AG09319 (cell line): Measurements from ENCODE around the gene EGR4.

Source experiments
- DNase-seq: peaks from one replicate; pipeline ENCODE4 v3.0.0-alpha.2; 2010; ENCODE audit warnings: low read depth; ENCODE audit errors: extremely low read depth
- TF ChIP-seq, protein P1 (sequence below): IDR thresholded peaks from 2 replicates; pipeline ENCODE4 v1.5.1; 2011; ENCODE audit warnings: low read depth, mild to moderate bottlenecking, inconsistent platforms, low read length, moderate library complexity

The EGR4 gene

DNA sequence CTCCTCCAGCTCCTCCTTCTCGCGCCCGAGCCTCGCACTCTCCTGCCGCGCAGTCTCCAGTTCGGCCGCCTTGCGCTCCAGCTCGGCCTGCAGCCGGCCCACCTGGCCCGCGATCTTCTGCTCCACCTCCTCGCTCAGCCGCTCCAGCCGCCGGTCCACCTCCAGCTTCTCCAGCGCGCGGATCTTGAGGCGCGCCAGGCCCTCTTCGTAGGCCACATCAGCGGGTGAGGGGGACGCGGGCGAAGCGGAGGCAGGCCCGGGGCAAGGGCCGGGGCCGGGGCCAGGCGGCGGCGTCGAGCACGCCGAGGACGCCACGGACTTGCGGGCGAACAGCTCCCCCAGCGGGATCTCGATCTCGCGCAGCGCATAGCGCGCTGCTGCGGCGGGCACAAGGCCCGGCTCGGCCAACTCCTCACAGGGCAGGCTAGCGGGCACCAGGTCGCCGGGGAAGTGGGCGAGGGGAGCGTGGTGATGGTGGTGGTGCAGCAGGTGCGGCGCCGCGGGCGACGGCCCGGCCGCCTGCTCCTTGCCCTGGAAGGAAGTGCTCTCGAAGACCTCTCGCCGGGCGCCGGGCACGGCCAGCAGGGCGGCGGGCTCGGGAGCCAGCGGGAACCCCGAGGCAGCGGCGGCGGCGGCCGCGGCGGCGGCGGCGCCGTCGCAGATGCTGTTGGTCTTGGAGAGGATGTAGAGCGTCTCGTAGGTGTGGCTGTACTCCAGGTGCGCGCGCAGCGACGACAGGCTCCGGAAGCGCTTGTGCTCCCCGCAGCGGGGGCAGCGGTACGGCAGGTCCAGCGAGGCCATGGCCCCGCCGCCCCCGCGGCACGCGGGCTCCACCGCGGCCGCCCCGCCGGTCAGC lies 24.3 kb downstream of the EGR4 start:
- no peak for DNase-seq
- TF ChIP-seq, protein P1, sequence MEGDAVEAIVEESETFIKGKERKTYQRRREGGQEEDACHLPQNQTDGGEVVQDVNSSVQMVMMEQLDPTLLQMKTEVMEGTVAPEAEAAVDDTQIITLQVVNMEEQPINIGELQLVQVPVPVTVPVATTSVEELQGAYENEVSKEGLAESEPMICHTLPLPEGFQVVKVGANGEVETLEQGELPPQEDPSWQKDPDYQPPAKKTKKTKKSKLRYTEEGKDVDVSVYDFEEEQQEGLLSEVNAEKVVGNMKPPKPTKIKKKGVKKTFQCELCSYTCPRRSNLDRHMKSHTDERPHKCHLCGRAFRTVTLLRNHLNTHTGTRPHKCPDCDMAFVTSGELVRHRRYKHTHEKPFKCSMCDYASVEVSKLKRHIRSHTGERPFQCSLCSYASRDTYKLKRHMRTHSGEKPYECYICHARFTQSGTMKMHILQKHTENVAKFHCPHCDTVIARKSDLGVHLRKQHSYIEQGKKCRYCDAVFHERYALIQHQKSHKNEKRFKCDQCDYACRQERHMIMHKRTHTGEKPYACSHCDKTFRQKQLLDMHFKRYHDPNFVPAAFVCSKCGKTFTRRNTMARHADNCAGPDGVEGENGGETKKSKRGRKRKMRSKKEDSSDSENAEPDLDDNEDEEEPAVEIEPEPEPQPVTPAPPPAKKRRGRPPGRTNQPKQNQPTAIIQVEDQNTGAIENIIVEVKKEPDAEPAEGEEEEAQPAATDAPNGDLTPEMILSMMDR: no peak

DNA sequence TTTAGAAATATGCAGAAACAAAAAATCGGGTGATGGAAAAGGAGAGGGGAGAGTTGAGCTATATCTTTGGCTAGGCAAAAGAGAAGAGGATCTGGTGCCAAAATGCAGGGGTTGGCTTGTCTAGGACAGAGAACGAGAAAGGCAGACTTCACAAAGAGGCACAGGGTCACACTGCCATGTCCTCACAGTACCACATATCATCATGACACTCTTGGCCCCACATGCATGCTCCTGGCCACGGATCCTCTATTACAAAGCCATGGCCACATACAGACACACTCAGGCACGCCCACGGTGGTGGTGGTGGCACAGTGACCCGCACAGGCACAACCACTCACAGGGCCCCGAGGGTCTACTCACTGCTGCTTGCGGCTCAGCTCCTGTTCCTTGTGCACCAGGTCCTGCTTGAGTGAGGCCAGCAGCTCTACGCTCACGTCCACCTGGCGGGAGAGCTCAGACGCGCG lies 24.9 kb downstream of the EGR4 start:
- DNase-seq: no peak
- TF ChIP-seq, protein P1: no peak

DNA sequence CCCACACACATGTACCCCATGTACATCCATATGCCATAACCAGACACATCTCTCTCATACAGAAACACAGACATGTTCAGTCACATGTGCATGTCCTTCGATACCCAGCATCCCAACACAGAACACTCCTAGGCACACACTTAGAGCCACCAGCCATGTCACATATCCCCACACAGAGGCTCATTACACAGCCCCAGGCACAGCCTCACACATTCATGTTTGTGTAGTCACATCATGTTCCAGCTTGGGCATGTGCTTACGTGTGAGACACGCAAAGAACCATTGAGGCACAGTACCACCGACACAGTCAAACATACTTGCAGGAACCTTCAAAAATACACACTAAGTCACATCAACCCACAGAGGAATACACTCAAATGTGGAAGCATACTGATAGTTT lies 26.3 kb downstream of the EGR4 start:
- TF ChIP-seq, protein P1: no peak
- no peak for DNase-seq

DNA sequence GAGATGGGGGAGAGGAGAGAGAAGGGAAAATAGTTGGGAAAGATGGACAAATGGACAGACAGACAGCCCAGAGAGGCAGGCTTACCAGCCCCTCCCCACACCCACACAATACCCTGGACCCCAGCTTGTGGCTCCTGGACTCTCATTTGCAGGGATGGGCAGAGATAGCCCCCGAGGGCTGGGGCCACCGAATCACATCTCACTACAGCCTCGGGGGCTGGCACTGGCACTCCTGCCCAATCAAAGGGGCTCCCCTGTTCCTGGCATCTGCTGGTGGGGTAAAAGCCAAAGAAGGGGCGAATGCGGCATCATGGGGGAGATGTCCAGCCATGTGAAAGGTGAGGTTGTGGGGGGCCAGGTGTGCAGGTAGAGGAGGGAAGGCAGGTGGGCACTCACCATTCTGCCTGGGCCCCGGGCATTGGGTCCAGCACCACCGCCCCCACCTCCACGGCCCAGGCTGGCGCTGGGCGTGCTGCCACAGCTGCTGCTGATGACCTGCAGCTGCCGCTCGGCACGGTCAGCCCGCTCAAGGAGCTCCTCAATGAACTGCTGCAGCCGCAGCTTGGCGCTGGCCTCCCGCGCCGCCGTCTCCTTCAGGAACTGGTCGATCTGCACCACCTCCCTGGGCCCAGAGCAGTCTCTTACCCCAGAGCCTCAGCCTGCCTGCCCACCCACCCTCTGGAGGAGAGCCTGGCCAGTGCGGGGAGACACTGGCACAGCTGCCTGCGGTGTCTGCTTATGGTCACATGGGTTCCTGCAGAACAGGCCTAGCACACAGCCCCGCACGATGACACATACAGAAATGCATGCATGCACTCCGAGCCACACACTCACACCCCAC lies 27.1 kb downstream of the EGR4 start:
- TF ChIP-seq, protein P1: no peak
- DNase-seq: no peak

DNA sequence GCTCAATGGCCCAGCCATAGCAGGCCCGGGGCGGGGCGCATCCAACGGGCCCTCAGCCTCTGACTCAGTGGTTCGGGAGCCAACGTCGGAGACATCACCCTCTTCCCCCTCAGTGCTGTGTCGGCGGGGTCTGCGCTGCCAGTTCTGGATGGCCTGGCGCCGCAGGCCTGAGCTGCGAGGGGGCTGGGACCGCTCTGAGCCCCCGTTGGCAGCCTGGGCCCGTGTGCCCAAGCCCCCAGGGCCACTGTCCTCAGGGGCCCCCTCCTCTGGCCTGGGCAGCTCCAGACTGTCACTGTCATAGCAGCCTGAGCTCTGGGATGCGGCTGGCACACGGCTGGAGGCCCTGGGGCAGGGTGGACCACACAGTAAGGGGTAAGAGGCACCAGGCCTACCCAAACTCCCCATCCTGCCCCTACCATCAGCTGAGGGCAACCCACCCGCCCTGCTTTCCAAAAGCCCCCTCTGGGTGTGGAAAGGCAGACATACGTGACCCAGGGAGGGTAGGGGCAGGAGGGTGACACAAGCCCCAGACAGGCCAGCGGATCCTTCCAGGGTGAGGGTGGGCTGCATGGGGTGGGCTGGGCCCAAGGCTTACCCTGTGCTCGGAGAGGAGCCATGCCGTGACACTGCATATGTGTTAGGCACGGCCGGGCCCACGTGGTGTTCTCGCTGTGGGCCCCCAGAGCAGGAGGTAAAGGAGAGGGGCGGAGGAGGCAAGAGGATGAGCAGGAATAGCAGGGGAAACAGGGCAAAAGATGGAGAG lies 27.9 kb downstream of the EGR4 start:
- no peak for DNase-seq

DNA sequence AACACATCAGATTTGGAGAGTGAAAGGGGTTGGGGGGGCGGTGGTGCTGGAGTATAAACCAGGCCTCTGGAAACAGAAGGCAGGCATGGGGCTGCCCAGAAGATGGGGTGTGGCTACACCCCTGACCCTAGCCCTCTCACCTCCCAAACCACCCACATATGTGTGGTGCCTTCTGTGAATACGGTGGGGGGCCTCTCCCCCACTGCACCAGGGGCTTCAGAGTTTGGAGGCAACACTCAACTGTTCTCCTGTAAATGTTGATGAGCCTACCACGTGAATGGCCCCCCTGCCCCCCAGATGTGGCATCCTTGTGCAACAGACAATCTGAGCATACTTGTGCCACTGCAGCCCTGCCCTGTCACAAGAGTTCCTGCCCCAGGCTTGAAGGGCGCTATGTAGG lies 28.6 kb downstream of the EGR4 start:
- TF ChIP-seq, protein P1: no peak
- DNase-seq: no peak

More for the DNA sequence above, 27.9 kb downstream of the EGR4 start:
- TF ChIP-seq, protein P1: no peak

DNA sequence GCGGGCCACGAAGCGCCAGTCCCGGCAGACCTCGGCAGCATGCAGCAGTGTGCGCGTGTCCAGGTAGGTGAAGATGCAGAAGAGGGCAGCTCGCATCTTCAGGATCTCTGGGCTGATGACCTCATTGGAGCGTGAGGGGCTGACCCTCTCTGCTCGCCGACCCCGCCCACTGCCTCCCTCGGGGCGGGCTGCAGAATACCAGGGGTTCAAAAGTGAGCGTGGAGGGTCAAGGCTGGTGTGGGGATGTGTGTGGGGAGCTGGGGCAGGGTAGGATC lies 29.1 kb downstream of the EGR4 start:
- TF ChIP-seq, protein P1: no peak
- no peak for DNase-seq
